ENCODE measurements around the gene CREB5. TPM values are rescaled to one million over a fixed set of nuclear protein-coding genes. Genes with fewer than 3 reads are reported as not detected.

CREB5 gene
- total RNA-seq, 1 experiment from 2014 or later, result 19.2 TPM

DNA sequence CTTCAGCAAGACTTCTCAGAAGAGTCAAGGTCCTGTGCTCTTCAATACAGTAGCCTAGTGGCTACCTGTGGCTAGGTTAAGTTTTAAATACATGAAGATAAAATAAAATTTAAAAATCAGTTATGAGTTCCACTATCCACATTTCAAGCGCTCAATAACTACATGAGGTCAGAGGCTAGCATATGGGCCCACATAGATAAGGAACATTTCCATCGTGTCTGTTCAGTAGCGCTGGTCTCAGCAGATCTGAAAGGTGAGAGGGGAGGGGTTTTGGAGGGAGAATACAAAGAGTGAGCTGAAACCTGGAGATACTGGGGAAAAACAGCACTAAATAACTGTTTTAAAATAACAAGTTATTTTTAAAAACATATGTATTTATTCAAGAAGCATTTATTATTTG, 326.8 kb downstream of the CREB5 start:
- Mint-ChIP-seq H3K4me3 (ENCODE audit: low read depth, unreplicated experiment) (peak overlapping the region; percentile 42), H3K27ac (ENCODE audit: unreplicated experiment) (no peak overlapping the region), H3K9me3 (ENCODE audit: low read depth, unreplicated experiment) (no peaks in the 10 kb centered on the region), H3K36me3 (ENCODE audit: insufficient read depth, unreplicated experiment) (no peaks in the 10 kb centered on the region), H3K4me1 (ENCODE audit: low read depth, unreplicated experiment) (peaks cover 15% of the 10 kb centered on the region), H3K27me3 (ENCODE audit: unreplicated experiment) (no peaks in the 10 kb centered on the region)
- CTCF ChIA-PET, result interaction anchor here (1.4 kb wide), 1 partner anchor 10 kb away, joined by 3 read pairs; no protein-coding TSS in a partner anchor
- TF ChIP-seq, protein P1, sequence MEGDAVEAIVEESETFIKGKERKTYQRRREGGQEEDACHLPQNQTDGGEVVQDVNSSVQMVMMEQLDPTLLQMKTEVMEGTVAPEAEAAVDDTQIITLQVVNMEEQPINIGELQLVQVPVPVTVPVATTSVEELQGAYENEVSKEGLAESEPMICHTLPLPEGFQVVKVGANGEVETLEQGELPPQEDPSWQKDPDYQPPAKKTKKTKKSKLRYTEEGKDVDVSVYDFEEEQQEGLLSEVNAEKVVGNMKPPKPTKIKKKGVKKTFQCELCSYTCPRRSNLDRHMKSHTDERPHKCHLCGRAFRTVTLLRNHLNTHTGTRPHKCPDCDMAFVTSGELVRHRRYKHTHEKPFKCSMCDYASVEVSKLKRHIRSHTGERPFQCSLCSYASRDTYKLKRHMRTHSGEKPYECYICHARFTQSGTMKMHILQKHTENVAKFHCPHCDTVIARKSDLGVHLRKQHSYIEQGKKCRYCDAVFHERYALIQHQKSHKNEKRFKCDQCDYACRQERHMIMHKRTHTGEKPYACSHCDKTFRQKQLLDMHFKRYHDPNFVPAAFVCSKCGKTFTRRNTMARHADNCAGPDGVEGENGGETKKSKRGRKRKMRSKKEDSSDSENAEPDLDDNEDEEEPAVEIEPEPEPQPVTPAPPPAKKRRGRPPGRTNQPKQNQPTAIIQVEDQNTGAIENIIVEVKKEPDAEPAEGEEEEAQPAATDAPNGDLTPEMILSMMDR (IDR thresholded peaks at IDR 0.05; ENCODE audit: unreplicated experiment), result no peak
- intact Hi-C loops (cut with micrococcal nuclease; ENCODE audit: unreplicated experiment), result no loop called here
- DNase-seq, result no peak
- no TSS peak for BruUV-seq (replicated peaks)

DNA sequence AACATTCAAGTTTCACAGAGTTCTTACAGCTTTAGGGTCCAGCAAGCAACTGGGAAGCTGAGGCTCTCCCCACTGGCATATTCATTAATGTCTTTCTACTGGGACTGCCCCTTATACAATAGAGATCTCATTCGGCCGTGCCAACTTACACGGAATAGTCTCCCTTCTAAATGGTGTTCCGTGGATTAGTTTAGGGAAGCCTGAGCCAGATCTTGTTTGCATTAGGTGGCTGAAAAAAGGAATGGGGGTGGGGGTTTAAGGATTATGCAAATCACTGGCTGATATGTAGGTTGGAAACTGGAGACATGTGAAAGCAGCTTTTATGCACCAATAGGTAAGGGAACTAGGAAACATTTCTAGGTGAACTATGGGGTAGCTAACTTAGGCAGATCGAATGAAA, 327.5 kb downstream of the CREB5 start:
- H3K9me3 Mint-ChIP-seq (ENCODE audit: low read depth, unreplicated experiment), result no peaks in the 10 kb centered on the region
- CTCF ChIA-PET, result no interaction called here

DNA sequence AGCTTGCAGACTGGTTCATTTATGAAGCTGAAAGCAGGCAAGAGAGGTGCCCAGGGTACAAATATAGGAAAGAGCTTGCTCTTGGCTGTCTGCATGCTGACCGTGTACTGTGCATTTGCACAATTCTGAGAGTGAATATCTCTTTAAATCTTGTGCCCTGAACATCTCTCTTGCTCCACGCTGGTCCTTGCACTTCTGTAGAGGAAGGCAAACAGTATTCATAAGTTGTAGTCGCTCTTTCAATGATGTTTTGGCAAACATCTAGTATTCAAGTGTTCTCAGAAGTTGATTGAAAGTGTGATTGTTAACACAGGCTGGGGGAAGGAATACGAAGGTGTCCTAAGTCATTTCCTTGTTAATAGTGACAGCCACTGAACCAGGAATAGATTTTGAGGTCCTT, 332.6 kb downstream of the CREB5 start:
- Mint-ChIP-seq H3K4me3 (ENCODE audit: low read depth, unreplicated experiment) (no peak overlapping the region), H3K4me1 (ENCODE audit: low read depth, unreplicated experiment) (peaks cover 27% of the 10 kb centered on the region), H3K36me3 (ENCODE audit: insufficient read depth, unreplicated experiment) (no peaks in the 10 kb centered on the region), H3K27me3 (ENCODE audit: unreplicated experiment) (no peaks in the 10 kb centered on the region), H3K9me3 (ENCODE audit: low read depth, unreplicated experiment) (no peaks in the 10 kb centered on the region), H3K27ac (ENCODE audit: unreplicated experiment) (no peak overlapping the region)
- no TSS peak for BruUV-seq (replicated peaks)
- TF ChIP-seq, protein P1 (IDR thresholded peaks at IDR 0.05; ENCODE audit: unreplicated experiment), result no peak
- intact Hi-C loops (cut with micrococcal nuclease; ENCODE audit: unreplicated experiment), result no loop called here
- DNase-seq, result no peak
- CTCF ChIA-PET, result interaction anchor here (0.6 kb wide), 2 partner anchors 352 to 412 kb away, joined by 3 read pairs; no protein-coding TSS in a partner anchor

More for the DNA sequence above, 327.5 kb downstream of the CREB5 start:
- Mint-ChIP-seq H3K4me3 (ENCODE audit: low read depth, unreplicated experiment) (peak overlapping the region; percentile 42), H3K36me3 (ENCODE audit: insufficient read depth, unreplicated experiment) (no peaks in the 10 kb centered on the region), H3K4me1 (ENCODE audit: low read depth, unreplicated experiment) (peaks cover 15% of the 10 kb centered on the region), H3K27ac (ENCODE audit: unreplicated experiment) (no peak overlapping the region), H3K27me3 (ENCODE audit: unreplicated experiment) (no peaks in the 10 kb centered on the region)
- TF ChIP-seq, protein P1 (IDR thresholded peaks at IDR 0.05; ENCODE audit: unreplicated experiment), result no peak
- BruUV-seq (replicated peaks), result no TSS peak
- DNase-seq, result no peak
- intact Hi-C loops (cut with micrococcal nuclease; ENCODE audit: unreplicated experiment), result no loop called here

DNA sequence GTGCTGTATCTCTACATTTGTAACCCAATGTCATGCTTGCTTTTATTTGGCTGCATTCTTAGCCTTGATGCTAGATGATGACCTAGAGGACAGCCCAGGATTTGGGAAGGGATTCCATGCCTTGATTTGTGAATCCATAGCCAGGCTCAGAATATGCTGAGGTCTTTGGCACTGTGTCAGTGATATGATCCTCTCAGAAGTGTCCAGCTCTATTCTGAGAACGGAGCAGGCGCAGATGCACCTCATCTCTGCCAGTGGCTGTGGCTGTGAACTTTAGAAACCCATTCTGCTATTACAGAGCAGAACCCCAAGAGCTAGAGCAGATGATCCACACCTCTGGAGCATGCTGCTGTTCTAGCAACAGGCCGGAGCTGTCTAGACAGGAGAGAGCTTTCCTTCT, 333.0 kb downstream of the CREB5 start:
- H3K27ac Mint-ChIP-seq (ENCODE audit: unreplicated experiment), result no peak overlapping the region
- no peak overlapping the region for H3K4me3 Mint-ChIP-seq (ENCODE audit: low read depth, unreplicated experiment)
- intact Hi-C loops (cut with micrococcal nuclease; ENCODE audit: unreplicated experiment), result no loop called here
- TF ChIP-seq, protein P1 (IDR thresholded peaks at IDR 0.05; ENCODE audit: unreplicated experiment), result no peak
- H3K4me1 Mint-ChIP-seq (ENCODE audit: low read depth, unreplicated experiment), result peaks cover 23% of the 10 kb centered on the region
- H3K9me3 Mint-ChIP-seq (ENCODE audit: low read depth, unreplicated experiment), result no peaks in the 10 kb centered on the region
- no peaks in the 10 kb centered on the region for H3K27me3 Mint-ChIP-seq (ENCODE audit: unreplicated experiment)
- no peaks in the 10 kb centered on the region for H3K36me3 Mint-ChIP-seq (ENCODE audit: insufficient read depth, unreplicated experiment)
- no TSS peak for BruUV-seq (replicated peaks)
- no peak for DNase-seq
- CTCF ChIA-PET, result interaction anchor here (0.6 kb wide), 1 partner anchor 413 kb away, joined by 3 read pairs; no protein-coding TSS in a partner anchor

All from Calu3 (cell line).